VCaP (cell line): Measurements from ENCODE around the gene LHPP.

Experiments
- H3K27ac ChIP-seq: fragments of 450-650 bp; 2 replicates; pipeline ENCODE4 v1.5.1; 2017
- TF ChIP-seq, protein P1 (sequence below): fragments of 450-650 bp; conservative IDR thresholded peaks from 2 replicates; pipeline ENCODE4 v1.5.1; 2017; ENCODE audit warnings: mild to moderate bottlenecking, moderate library complexity

LHPP gene

GRCh38 chr10:124484031-124484430, 22.4 kb downstream of the LHPP start:
- TF ChIP-seq, protein P1, sequence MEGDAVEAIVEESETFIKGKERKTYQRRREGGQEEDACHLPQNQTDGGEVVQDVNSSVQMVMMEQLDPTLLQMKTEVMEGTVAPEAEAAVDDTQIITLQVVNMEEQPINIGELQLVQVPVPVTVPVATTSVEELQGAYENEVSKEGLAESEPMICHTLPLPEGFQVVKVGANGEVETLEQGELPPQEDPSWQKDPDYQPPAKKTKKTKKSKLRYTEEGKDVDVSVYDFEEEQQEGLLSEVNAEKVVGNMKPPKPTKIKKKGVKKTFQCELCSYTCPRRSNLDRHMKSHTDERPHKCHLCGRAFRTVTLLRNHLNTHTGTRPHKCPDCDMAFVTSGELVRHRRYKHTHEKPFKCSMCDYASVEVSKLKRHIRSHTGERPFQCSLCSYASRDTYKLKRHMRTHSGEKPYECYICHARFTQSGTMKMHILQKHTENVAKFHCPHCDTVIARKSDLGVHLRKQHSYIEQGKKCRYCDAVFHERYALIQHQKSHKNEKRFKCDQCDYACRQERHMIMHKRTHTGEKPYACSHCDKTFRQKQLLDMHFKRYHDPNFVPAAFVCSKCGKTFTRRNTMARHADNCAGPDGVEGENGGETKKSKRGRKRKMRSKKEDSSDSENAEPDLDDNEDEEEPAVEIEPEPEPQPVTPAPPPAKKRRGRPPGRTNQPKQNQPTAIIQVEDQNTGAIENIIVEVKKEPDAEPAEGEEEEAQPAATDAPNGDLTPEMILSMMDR: no peak
- no peak overlapping the region for H3K27ac ChIP-seq

GRCh38 chr10:124484661-124485060, 23.0 kb downstream of the LHPP start:
- TF ChIP-seq, protein P1: no peak
- no peak overlapping the region for H3K27ac ChIP-seq

DNA sequence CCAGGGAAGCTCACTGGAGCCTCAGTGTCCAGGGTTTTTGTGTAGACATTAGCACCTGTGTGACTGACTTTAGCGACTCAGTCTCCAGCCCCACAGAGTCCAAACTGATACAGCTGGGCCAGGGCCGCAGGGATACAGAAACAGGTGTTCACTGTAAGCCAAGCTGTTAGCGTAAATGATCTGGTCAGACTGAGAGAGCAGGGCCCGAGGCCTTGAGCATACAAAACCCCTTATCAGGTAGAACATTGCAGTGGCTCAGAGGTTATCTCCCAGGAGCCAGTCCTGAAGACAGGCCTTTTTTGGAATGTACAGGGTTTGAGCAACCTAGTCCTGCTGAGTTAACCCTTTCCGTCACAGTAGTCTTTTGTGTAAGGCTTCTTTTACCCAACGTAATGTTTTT, 25.0 kb downstream of the LHPP start:
- TF ChIP-seq, protein P1: no peak
- no peak overlapping the region for H3K27ac ChIP-seq

DNA sequence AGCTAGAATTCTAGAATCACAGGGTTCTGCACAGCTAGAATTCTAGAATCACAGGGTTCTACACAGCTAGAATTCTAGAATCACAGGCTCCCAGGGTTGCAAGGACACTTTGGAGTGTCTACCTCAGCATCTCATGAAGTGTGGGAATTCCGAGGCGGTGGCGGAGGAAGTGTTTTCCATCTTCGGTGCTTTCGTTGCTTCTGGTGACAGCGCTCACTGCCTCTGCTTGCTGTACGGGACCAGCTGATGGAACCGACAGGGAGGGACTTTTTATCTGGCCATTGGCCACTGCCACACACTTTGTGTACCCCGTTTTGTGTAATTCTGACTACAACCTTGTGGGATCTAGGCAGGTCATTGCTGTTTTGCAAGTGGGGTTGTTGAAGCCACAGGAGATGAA, 29.5 kb downstream of the LHPP start:
- H3K27ac ChIP-seq: no peak overlapping the region
- TF ChIP-seq, protein P1: no peak

- TF ChIP-seq, protein P1: no peak
- no peak overlapping the region for H3K27ac ChIP-seq
Measured at GRCh38 chr10:124492266-124492665, 30.6 kb downstream of the LHPP start.

DNA sequence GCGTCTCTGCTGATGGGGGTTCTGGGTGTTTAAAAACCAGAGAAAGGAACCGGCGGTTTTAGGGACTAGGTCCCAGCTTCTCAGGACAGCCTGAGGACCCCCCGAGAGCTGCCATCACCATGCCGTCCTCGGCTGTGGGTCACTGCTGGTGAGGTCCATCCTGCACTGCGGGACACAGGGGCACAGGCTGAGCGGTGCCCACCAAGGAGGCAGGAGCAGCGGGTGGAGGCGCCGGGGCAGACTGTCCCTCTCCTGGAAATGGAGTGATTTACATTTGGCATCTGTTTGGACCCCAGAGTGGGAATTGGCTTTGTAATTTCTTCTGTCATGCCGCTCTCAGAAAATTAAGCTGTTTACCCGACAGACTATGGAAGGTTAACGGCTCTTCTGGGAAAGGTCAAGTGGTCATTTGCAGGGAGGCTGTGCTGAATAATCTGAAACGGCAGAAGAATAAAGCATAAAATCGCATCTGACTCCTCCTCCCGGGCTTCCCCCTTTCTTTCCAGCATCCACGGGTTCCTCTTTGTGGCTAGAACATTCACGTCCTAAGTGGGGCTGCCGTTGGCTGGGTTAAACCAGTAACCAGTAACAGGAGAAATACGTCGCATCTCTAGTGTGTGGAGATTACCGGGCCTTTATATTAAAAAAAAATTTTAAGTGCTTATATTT, 31.7 kb downstream of the LHPP start:
- no peak overlapping the region for H3K27ac ChIP-seq
- TF ChIP-seq, protein P1: no peak

DNA sequence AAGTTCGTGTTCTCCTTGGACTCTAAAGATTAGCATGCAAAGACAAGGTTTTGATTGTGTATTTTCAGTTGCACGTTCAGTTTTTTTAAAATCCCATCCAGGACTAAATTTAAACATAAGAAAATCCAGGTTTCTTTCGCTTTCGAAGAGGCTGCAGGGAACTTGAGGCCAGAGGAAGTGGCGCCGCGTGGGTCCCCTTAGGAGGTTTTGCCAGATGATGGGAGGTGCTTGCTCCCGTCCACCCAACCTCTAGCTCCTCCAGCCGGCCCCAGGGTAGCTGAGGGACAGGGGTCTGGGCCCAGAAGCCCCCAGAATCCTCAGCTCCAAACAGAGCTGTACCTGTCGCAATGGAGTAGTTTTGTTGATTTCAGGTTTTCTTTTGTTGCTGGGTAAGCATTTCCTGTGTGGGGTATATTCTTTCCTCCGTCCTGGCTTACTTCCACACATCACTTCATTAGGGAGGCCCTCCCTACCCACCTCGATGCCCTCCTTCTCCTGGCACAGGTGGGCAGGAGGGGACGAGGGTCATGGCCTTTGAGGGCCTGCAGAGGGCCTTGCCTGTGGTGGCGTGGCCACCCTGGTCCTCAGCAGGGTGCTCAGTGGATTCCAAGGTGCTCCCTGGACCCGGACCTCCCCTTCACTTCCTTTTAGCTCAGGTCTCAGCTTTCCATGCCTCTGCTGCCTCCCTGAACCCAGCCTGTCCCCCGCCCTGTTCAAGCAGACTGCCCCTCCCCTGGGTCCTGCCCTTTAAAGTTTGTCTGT, 32.6 kb downstream of the LHPP start:
- TF ChIP-seq, protein P1: no peak
- H3K27ac ChIP-seq: no peak overlapping the region
